Thyroid gland (tissue), 4 donors: ENCODE measurements around the gene FOXN3.

Source experiments
- CTCF ChIP-seq, 6 experiments: fragments of 200-600 bp in 3 of 6; fragments of 450-650 bp in 3 of 6; sonication (generic) in 3 of 6; IDR thresholded peaks; one replicate each; pipeline ENCODE4 v1.5.1; 2016 to 2019; ENCODE audit warnings: antibody characterized with exemption in 6 of 6, mild to moderate bottlenecking in 2 of 6, inconsistent platforms in 1 of 6, moderate library complexity in 1 of 6
- POLR2A ChIP-seq, 2 donors: fragments of 450-650 bp; IDR thresholded peaks; one replicate each; pipeline ENCODE4 v1.6.1; 2017; ENCODE audit warnings: antibody characterized with exemption in 2 of 2, mild to moderate bottlenecking in 2 of 2, moderate library complexity in 1 of 2

DNA sequence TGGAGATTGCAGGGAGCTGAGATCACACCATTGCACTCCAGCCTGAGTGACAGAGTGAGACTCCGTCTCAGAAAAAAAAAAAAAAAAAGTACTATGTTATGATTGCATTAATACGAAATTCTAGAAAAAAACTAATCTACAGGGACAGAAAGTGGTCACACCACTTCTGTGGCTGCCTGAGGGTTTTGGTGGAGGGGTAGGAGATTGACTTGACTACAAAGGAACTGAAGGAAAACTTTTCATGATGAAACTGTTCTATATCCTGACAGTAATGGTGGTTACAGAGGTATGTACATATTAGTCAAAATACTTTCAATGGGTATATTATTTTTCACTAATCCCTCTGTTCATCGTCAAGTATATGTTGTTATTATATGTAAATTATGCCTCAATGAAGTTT, 42.1 kb downstream of the FOXN3 start:
- no peak for TF ChIP-seq CTCF (IDR thresholded peaks at IDR 0.05)
- TF ChIP-seq POLR2A (IDR thresholded peaks at IDR 0.05), result no peak
